ENCODE data around the gene DLX5. TPM values are rescaled to one million over a fixed set of nuclear protein-coding genes. Genes with fewer than 3 reads are reported as not detected.

DLX5 gene
- total RNA-seq, 1 experiment from 2014 or later = not detected

DNA sequence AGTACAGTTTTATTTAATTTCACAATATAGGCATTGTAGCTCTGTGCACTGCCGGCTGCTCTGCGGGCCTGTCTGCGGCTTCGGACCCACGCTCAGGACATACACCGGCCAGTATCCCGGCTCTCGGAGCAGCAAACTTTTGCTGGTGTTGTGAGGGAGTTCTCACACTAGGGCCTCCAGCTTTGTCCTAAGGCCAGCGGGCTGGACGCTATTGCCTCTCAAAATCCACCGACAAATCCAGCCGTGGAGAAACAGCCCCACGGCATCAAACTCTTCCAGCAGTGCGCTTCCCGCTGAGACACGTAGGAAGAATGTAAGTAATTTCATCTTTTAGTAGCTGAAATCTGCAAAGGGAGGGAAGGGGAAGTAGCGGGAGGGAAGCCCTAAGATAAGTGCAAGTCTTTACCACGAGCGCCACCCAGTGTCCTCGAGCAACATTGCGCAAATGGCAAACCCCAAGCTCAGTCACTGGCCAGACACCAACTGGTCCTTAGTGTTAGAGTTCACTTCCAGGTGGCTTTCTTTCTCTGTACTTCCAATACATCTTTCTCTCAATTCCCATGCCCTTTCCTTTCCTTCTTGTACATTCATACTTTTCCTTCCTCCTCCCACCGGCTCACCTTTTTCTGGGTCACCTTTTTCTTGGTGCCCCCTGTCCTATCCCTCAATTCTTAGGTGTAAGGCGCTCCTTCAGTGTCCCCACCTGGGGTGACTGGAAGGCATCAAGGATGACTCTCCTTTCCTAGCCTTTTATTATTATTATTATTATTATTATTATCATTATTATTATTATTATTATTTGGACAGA is 3.0 kb upstream of the DLX5 start:
- POLR2A ChIA-PET (ENCODE audit: unreplicated experiment) = no interaction called here
- no peak overlapping the region for H3K27ac ChIP-seq
- peak overlapping the region; percentile 71 for H3K4me2 ChIP-seq
- intact Hi-C loops (cut with micrococcal nuclease; ENCODE audit: unreplicated experiment) = loop anchor here (1.0 to 5.0 kb wide), 6 partner anchors 612 to 1305 kb away; no protein-coding TSS in a partner anchor
- TF ChIP-seq EZH2 (IDR thresholded peaks at IDR 0.05; ENCODE audit: low read depth) = no peak
- TF ChIP-seq, protein P1, sequence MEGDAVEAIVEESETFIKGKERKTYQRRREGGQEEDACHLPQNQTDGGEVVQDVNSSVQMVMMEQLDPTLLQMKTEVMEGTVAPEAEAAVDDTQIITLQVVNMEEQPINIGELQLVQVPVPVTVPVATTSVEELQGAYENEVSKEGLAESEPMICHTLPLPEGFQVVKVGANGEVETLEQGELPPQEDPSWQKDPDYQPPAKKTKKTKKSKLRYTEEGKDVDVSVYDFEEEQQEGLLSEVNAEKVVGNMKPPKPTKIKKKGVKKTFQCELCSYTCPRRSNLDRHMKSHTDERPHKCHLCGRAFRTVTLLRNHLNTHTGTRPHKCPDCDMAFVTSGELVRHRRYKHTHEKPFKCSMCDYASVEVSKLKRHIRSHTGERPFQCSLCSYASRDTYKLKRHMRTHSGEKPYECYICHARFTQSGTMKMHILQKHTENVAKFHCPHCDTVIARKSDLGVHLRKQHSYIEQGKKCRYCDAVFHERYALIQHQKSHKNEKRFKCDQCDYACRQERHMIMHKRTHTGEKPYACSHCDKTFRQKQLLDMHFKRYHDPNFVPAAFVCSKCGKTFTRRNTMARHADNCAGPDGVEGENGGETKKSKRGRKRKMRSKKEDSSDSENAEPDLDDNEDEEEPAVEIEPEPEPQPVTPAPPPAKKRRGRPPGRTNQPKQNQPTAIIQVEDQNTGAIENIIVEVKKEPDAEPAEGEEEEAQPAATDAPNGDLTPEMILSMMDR (conservative IDR thresholded peaks at IDR 0.05) = peak; percentile 90
- H3K36me3 ChIP-seq (ENCODE audit: low read depth) = no peaks in the 10 kb centered on the region
- no peaks in the 10 kb centered on the region for H4K20me1 ChIP-seq (ENCODE audit: insufficient read depth)
- no peak overlapping the region for H2AFZ ChIP-seq
- no peaks in the 10 kb centered on the region for H3K9me3 ChIP-seq (ENCODE audit: insufficient read depth, low read depth)
- H3F3A ChIP-seq (ENCODE audit: insufficient read depth, low read depth) = no peaks in the 10 kb centered on the region
- BruUV-seq (replicated peaks) = no TSS peak
- peaks cover 4% of the 10 kb centered on the region; the same call in 1 of the 2 replicates for H3K4me1 ChIP-seq (replicated peaks; ENCODE audit: insufficient read depth)
- CTCF ChIA-PET = interaction anchor here (0.6 kb wide), 2 partner anchors 602 to 944 kb away, joined by 3 to 5 read pairs; no protein-coding TSS in a partner anchor
- H3K9me2 ChIP-seq (ENCODE audit: insufficient read depth) = no peaks in the 10 kb centered on the region
- DNase-seq = peak; percentile 51 to 67
- no peak overlapping the region for H3K4me3 ChIP-seq
- H3K79me2 ChIP-seq (ENCODE audit: low read depth) = no peaks in the 10 kb centered on the region
- H3K27me3 ChIP-seq (ENCODE audit: insufficient read depth, low read depth) = no peaks in the 10 kb centered on the region; the same call in 1 of the 2 replicates

DNA sequence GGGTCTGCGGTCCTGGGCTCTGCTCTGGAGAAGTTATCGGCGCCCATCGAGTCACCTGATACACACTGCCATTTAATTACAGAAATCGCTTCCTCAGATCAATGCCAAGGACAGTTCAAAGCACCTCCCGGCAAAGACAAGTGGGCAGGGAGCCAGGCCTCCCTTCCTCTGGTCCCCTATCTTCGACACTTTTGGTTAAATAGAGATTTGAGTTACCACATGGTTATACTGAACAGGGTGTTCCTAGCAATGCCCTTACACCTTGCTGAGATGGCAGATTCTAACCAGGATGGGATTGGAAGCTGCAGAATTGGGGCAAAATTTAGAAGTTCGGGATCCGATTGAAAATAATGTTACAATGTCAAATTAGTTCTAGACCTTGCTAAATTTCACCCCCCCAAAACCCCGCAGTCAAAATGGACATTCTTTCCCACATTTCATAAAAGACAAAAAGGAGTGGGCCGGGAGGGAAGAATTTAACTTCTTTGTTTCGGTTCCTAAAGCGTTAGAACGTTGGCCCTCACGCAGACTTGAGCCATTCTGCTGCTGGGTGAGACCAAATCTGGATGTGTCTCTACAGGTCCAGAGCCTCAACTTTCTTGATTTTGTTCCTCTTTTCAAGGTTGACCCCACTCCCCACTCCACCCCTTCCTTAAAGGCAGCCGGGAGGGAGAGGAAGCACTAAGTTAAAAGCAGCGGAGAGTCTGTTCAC is 2.2 kb upstream of the DLX5 start:
- no peaks in the 10 kb centered on the region for H3K79me2 ChIP-seq (ENCODE audit: low read depth)
- no peaks in the 10 kb centered on the region for H3K36me3 ChIP-seq (ENCODE audit: low read depth)
- H3K9me2 ChIP-seq (ENCODE audit: insufficient read depth) = no peaks in the 10 kb centered on the region
- POLR2A ChIA-PET (ENCODE audit: unreplicated experiment) = no interaction called here
- DNase-seq = no peak
- no peaks in the 10 kb centered on the region for H3F3A ChIP-seq (ENCODE audit: insufficient read depth, low read depth)
- no peaks in the 10 kb centered on the region for H3K9me3 ChIP-seq (ENCODE audit: insufficient read depth, low read depth)
- H3K4me2 ChIP-seq = peak overlapping the region; percentile 71; the same call in 1 of the 2 replicates
- CTCF ChIA-PET = interaction anchor here (0.6 kb wide), 1 partner anchor 601 kb away, joined by 5 read pairs; no protein-coding TSS in a partner anchor
- no peak overlapping the region for H3K4me3 ChIP-seq
- peaks cover 4% of the 10 kb centered on the region; the same call in 1 of the 2 replicates for H3K4me1 ChIP-seq (replicated peaks; ENCODE audit: insufficient read depth)
- no peak overlapping the region for H2AFZ ChIP-seq
- H3K27ac ChIP-seq = no peak overlapping the region
- no TSS peak for BruUV-seq (replicated peaks)
- TF ChIP-seq, protein P1 (conservative IDR thresholded peaks at IDR 0.05) = no peak
- TF ChIP-seq EZH2 (IDR thresholded peaks at IDR 0.05; ENCODE audit: low read depth) = no peak
- H4K20me1 ChIP-seq (ENCODE audit: insufficient read depth) = no peaks in the 10 kb centered on the region
- H3K27me3 ChIP-seq (ENCODE audit: insufficient read depth, low read depth) = no peaks in the 10 kb centered on the region; the same call in 1 of the 2 replicates
- intact Hi-C loops (cut with micrococcal nuclease; ENCODE audit: unreplicated experiment) = loop anchor here (1.0 to 5.0 kb wide), 6 partner anchors 612 to 1305 kb away; no protein-coding TSS in a partner anchor

DNA sequence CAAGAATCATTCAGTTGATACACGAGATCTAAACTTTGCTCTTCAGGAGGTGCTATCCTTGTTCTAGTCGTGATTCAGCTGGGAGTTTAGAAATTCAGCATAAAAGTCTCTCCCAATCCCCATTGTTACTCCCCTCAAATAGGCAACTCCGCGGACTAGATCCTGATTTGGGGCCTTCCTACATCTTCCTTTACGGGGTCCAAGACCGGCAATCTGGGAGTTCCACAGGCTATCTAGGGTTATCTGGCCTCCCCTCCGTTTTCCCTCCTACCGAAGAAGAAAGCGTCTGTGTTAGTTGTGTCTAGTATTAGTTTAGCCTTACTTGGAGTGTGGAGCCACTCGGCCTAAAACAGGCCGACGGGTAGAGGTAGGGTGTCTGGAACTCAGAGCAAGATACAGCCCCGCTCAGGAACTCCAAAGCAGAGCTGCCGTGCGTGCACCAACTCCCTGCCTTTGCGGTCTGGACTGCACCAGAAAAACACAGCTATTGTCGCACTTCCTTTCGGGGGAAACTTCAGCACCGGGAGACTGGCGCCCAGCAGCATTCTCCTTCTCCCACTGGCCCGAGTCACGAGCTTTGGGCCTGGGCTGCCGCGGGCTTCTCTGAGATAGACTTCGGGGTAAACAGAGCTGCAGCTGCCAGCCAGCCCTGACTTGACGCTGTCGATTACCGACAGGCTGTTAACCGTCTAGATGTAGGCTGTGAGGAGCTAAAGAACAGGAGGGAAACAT is 1.5 kb upstream of the DLX5 start:
- TF ChIP-seq, protein P1 (conservative IDR thresholded peaks at IDR 0.05) = no peak
- no peak overlapping the region for H3K4me2 ChIP-seq
- intact Hi-C loops (cut with micrococcal nuclease; ENCODE audit: unreplicated experiment) = loop anchor here (2.0 to 5.0 kb wide), 3 partner anchors 845 to 1304 kb away; no protein-coding TSS in a partner anchor
- no peak overlapping the region for H3K27ac ChIP-seq
- ChIA-PET POLR2A (ENCODE audit: unreplicated experiment) (no interaction called here), CTCF (no interaction called here)
- no peaks in the 10 kb centered on the region for H3K36me3 ChIP-seq (ENCODE audit: low read depth)
- no peaks in the 10 kb centered on the region for H4K20me1 ChIP-seq (ENCODE audit: insufficient read depth)
- no TSS peak for BruUV-seq (replicated peaks)
- no peaks in the 10 kb centered on the region for H3K9me3 ChIP-seq (ENCODE audit: insufficient read depth, low read depth)
- H3K9me2 ChIP-seq (ENCODE audit: insufficient read depth) = no peaks in the 10 kb centered on the region
- no peak overlapping the region for H3K4me3 ChIP-seq
- no peaks in the 10 kb centered on the region for H3F3A ChIP-seq (ENCODE audit: insufficient read depth, low read depth)
- H3K4me1 ChIP-seq (replicated peaks; ENCODE audit: insufficient read depth) = peaks cover 4% of the 10 kb centered on the region; the same call in 1 of the 2 replicates
- no peak overlapping the region for H2AFZ ChIP-seq
- H3K79me2 ChIP-seq (ENCODE audit: low read depth) = no peaks in the 10 kb centered on the region
- H3K27me3 ChIP-seq (ENCODE audit: insufficient read depth, low read depth) = no peaks in the 10 kb centered on the region; the same call in 1 of the 2 replicates
- no peak for DNase-seq
